ENCODE results near the gene PNRC1.

DNA sequence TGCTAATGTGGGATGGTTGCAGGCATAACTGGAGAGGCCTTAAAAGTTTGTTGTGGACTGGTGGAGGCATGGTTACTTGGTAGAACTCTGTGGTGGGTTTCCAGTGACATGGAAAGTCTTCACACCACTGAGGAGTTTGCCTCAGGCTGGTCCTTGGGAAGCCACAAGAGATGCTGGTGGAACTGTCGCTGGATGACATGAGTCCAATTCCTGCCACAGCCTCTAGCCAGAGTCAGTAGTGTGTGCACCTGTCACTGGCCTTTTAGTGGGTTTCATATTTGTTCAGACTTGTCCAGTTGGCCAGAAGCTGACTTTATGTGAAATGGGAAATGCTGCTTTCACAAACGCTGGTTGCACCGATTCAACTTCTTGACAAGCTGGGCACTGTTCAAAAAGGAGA is 51.0 kb downstream of the PNRC1 start:
- TF ChIP-seq CEBPB (IDR thresholded peaks at IDR 0.05; ENCODE audit: low read depth, low read length) (no peak), POLR2A (IDR thresholded peaks at IDR 0.05; ENCODE audit: low read depth, low read length) (no peak), MAZ (IDR thresholded peaks at IDR 0.05; ENCODE audit: borderline replicate concordance, low read depth, low read length) (no peak), CTCF (conservative IDR thresholded peaks at IDR 0.05; ENCODE audit: low read depth, low read length) (no peak), RAD21 (IDR thresholded peaks at IDR 0.05; ENCODE audit: low read length) (no peak), RFX5 (IDR thresholded peaks at IDR 0.05; ENCODE audit: low read depth, low read length) (no peak), MXI1 (IDR thresholded peaks at IDR 0.05; ENCODE audit: borderline replicate concordance, low read depth, low read length) (no peak), FOS (IDR thresholded peaks at IDR 0.05; ENCODE audit: low read depth, low read length) (no peak), SMC3 (IDR thresholded peaks at IDR 0.05; ENCODE audit: low read depth, low read length) (no peak), ELK1 (IDR thresholded peaks at IDR 0.05; ENCODE audit: borderline replicate concordance, low read depth, low read length) (no peak), NFE2L2 (IDR thresholded peaks at IDR 0.05; ENCODE audit: low read depth, low read length) (no peak), CHD1 (IDR thresholded peaks at IDR 0.05; ENCODE audit: low read depth, low read length) (no peak), MAFK (IDR thresholded peaks at IDR 0.05; ENCODE audit: low read depth, low read length) (no peak), BHLHE40 (IDR thresholded peaks at IDR 0.05; ENCODE audit: low read depth, low read length) (no peak)

All from IMR-90 (cell line).